ENCODE results near the gene SH2D7. TPM values are rescaled to one million over a fixed set of nuclear protein-coding genes. Genes with fewer than 3 reads are reported as not detected.

The SH2D7 gene
- total RNA-seq, 1 experiment from 2014 or later, result not detected

DNA sequence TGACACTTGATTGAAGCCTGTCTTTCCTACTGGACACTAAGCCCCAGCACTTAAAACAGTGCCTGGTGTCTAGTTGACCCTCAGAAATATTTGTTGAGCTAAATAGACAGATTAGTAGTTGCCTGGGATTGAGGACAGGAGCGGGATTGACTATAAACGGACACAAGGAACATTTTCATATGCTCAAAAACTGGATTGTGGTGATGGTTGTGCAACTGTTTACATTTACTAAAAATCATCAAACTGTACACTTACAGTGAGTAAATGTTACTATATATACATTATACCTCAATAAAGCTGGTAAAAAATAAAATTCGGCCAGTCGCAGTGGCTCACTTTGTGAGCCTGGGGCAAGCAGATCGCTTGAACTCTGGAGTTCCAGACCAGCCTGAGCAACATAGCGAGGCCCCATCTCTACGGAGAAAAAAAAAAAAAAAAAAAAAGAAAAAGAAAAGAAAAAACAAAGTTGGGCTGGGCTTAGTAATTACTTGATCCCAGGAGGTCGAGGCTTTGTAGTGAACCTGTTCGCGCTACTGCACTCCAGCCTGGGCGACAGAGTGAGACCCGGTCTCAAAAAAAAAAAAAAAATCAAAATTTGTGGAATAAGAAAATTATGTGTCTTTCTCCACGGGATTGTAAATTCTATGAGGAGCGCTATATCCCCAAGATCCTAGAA lies 56.2 kb downstream of the SH2D7 start:
- no peak for DNase-seq
- TF ChIP-seq, protein P1, sequence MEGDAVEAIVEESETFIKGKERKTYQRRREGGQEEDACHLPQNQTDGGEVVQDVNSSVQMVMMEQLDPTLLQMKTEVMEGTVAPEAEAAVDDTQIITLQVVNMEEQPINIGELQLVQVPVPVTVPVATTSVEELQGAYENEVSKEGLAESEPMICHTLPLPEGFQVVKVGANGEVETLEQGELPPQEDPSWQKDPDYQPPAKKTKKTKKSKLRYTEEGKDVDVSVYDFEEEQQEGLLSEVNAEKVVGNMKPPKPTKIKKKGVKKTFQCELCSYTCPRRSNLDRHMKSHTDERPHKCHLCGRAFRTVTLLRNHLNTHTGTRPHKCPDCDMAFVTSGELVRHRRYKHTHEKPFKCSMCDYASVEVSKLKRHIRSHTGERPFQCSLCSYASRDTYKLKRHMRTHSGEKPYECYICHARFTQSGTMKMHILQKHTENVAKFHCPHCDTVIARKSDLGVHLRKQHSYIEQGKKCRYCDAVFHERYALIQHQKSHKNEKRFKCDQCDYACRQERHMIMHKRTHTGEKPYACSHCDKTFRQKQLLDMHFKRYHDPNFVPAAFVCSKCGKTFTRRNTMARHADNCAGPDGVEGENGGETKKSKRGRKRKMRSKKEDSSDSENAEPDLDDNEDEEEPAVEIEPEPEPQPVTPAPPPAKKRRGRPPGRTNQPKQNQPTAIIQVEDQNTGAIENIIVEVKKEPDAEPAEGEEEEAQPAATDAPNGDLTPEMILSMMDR (IDR thresholded peaks at IDR 0.05; ENCODE audit: insufficient read depth in 1 of 2, low read depth in 1 of 2, low read length in 1 of 2, severe bottlenecking in 1 of 2, unreplicated experiment in 1 of 2), result no peak
- Mint-ChIP-seq H3K27me3 (ENCODE audit: insufficient read depth, unreplicated experiment) (no peaks in the 10 kb centered on the region), H3K4me3 (ENCODE audit: unreplicated experiment) (peak overlapping the region; percentile 93), H3K27ac (ENCODE audit: unreplicated experiment) (peak overlapping the region; percentile 76), H3K4me1 (ENCODE audit: low read depth, unreplicated experiment) (no peaks in the 10 kb centered on the region), H3K9me3 (ENCODE audit: unreplicated experiment) (no peaks in the 10 kb centered on the region), H3K36me3 (ENCODE audit: insufficient read depth, unreplicated experiment) (peaks cover 11% of the 10 kb centered on the region)
- H3K4me1 ChIP-seq, result 0 out of 2 replicates have a peak, but pooled peaks cover 3% of the 10 kb centered on the region
- no peaks in the 10 kb centered on the region for H3K9me3 ChIP-seq
- no peaks in the 10 kb centered on the region for H3K27me3 ChIP-seq (replicated peaks; ENCODE audit: control insufficient read depth, insufficient read depth, low read length)
- intact Hi-C loops (cut with micrococcal nuclease; ENCODE audit: unreplicated experiment), result loop anchor here (1.0 kb wide), 2 partner anchors 16 to 47 kb away; no protein-coding TSS in a partner anchor
- BruUV-seq (replicated peaks), result TSS peak; percentile 93
- ChIA-PET POLR2A (interaction anchor here (0.7 to 1.0 kb wide), 4 partner anchors 94 to 151 kb away, joined by 4 to 14 read pairs (median 7); partner anchors contain the start of gene SKIC8), CTCF (interaction anchor here (1.3 kb wide), 1 partner anchor 40 kb away, joined by 4 read pairs; no protein-coding TSS in a partner anchor)
- H3K36me3 ChIP-seq (ENCODE audit: control insufficient read depth, insufficient read depth, low read length), result no peaks in the 10 kb centered on the region
- peak overlapping the region; percentile 55 for H3K4me3 ChIP-seq (ENCODE audit: low read depth, low read length)

DNA sequence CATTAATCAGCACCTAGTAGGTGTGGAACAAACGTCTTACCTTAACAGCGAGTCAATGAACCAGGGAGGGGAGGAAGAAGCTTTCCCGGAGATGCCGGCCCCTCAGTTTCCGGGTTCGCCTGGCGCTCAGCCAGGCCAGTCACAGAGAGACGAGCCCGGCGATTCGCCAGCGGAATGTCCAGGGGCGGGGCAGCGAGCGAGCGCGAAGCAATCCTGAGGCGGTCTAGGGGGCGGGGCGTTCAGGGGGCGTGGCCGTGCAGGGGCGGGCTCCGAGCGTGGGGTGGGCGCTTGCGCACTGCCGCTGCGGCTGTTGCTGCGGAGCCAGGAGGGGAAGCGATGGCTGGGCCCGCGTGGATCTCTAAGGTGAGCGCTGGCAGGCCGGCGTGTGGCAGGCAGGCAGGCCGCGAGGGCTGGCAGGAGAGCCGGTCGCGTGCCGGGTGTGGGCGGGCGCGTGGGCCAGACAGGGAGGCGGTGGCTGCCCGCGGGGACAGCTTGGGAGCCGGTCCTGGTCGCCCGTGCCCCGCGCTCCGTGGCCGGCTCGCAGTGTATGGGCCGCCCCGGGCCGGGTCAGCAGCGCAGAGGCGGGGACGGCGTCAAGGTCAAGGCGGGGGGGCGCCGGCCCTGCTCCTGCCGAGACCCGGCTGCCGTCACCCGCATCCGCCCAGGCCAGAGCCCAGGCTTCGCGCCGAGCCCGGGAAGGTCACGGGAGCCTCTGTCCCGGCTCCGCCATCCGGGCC lies 56.9 kb downstream of the SH2D7 start, which contains the start of gene IDH3A:
Gene IDH3A, plus strand, starts transcription at position 295 of the 737 bp plus-strand sequence. Its CDS starts 42 bp downstream, at position 337.
- Histone ChIP-seq H3K27me3 (replicated peaks; ENCODE audit: control insufficient read depth, insufficient read depth, low read length) (no peaks in the 10 kb centered on the region), H3K36me3 (ENCODE audit: control insufficient read depth, insufficient read depth, low read length) (no peaks in the 10 kb centered on the region), H3K9me3 (no peaks in the 10 kb centered on the region), H3K4me3 (ENCODE audit: low read depth, low read length) (peak within 1 kb of the TSS; percentile 73), H3K4me1 (0 out of 2 replicates have a peak, but pooled peaks cover 3% of the 10 kb centered on the region)
- intact Hi-C loops (cut with micrococcal nuclease; ENCODE audit: unreplicated experiment), result loop anchor here (1.0 kb wide), 2 partner anchors 17 to 46 kb away; no protein-coding TSS in a partner anchor
- Mint-ChIP-seq H3K27me3 (ENCODE audit: insufficient read depth, unreplicated experiment) (no peaks in the 10 kb centered on the region), H3K4me3 (ENCODE audit: unreplicated experiment) (peak within 1 kb of the TSS; percentile 93), H3K36me3 (ENCODE audit: insufficient read depth, unreplicated experiment) (peaks cover 11% of the 10 kb centered on the region), H3K27ac (ENCODE audit: unreplicated experiment) (peak within 1 kb of the TSS; percentile 82), H3K4me1 (ENCODE audit: low read depth, unreplicated experiment) (no peaks in the 10 kb centered on the region), H3K9me3 (ENCODE audit: unreplicated experiment) (no peaks in the 10 kb centered on the region)
- POLR2A ChIA-PET, result interaction anchor here (0.7 to 1.0 kb wide), 4 partner anchors 93 to 150 kb away, joined by 4 to 14 read pairs (median 7); partner anchors contain the start of gene SKIC8
- TF ChIP-seq, protein P1 (IDR thresholded peaks at IDR 0.05; ENCODE audit: insufficient read depth in 1 of 2, low read depth in 1 of 2, low read length in 1 of 2, severe bottlenecking in 1 of 2, unreplicated experiment in 1 of 2), result no peak
- BruUV-seq (replicated peaks), result TSS peak; percentile 58
- peak; percentile 96 to 98 for DNase-seq
- CTCF ChIA-PET, result interaction anchor here (0.7 to 1.3 kb wide), 3 partner anchors 41 to 93 kb away, joined by 3 to 4 read pairs (median 3); no protein-coding TSS in a partner anchor

Data from Caco-2 (cell line).